ENCODE data around the gene HIF1A. TPM values are rescaled to one million over a fixed set of nuclear protein-coding genes. Genes with fewer than 3 reads are reported as not detected.
A peak's percentile ranks its signal among the peaks of the same experiment; 100 is the strongest.

Gene HIF1A
- 216 and 332 TPM in 2 replicates for total RNA-seq
- polyA plus RNA-seq, result 216 and 407 TPM in 2 replicates
- 128 and 309 TPM in 2 replicates for polyA plus RNA-seq (2012)
- polyA minus RNA-seq (ENCODE audit: low replicate concordance), result 45.1 and 68.8 TPM in 2 replicates

DNA sequence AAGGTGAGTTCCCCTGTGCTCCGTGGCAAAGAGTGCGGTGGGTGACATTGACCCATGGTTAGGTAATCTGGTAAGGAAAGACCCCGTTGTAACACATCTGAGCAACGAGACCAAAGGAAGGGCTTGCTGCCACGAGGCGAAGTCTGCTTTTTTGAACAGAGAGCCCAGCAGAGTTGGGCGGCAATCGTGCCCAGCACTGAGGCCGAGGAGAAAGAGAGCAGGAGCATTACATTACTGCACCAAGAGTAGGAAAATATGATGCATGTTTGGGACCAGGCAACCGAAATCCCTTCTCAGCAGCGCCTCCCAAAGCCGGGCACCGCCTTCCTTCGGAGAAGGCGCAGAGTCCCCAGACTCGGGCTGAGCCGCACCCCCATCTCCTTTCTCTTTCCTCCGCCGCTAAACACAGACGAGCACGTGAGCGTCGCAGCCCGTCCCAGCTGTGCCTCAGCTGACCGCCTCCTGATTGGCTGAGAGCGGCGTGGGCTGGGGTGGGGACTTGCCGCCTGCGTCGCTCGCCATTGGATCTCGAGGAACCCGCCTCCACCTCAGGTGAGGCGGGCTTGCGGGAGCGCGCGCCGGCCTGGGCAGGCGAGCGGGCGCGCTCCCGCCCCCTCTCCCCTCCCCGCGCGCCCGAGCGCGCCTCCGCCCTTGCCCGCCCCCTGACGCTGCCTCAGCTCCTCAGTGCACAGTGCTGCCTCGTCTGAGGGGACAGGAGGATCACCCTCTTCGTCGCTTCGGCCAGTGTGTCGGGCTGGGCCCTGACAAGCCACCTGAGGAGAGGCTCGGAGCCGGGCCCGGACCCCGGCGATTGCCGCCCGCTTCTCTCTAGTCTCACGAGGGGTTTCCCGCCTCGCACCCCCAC is at the start of gene HIF1A:
Gene HIF1A, plus strand, starts transcription at position 684 of the 865 bp plus-strand sequence. CDS start 292 bp downstream, outside the sequence.
- no peaks in the 10 kb centered on the region for H4K20me1 ChIP-seq (ENCODE audit: control insufficient read depth, extremely low read depth, insufficient read depth, low read length)
- peak within 1 kb of the TSS; percentile 92 to 98 (median 96) for H3K4me3 ChIP-seq (replicated peaks in 1 of 4; ENCODE audit: control extremely low read depth in 1 of 4, insufficient read depth in 1 of 4, low read depth in 3 of 4, low read length in 4 of 4)
- no peak for TF ChIP-seq EZH2 (IDR thresholded peaks at IDR 0.05; ENCODE audit: low read length, missing control alignments)
- TF ChIP-seq, protein P1, sequence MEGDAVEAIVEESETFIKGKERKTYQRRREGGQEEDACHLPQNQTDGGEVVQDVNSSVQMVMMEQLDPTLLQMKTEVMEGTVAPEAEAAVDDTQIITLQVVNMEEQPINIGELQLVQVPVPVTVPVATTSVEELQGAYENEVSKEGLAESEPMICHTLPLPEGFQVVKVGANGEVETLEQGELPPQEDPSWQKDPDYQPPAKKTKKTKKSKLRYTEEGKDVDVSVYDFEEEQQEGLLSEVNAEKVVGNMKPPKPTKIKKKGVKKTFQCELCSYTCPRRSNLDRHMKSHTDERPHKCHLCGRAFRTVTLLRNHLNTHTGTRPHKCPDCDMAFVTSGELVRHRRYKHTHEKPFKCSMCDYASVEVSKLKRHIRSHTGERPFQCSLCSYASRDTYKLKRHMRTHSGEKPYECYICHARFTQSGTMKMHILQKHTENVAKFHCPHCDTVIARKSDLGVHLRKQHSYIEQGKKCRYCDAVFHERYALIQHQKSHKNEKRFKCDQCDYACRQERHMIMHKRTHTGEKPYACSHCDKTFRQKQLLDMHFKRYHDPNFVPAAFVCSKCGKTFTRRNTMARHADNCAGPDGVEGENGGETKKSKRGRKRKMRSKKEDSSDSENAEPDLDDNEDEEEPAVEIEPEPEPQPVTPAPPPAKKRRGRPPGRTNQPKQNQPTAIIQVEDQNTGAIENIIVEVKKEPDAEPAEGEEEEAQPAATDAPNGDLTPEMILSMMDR (conservative IDR thresholded peaks at IDR 0.05 in 1 of 2, IDR thresholded peaks at IDR 0.05 in 1 of 2; ENCODE audit: low read depth in 1 of 2, low read length in 2 of 2), result peak; percentile 10 to 37
- H3K4me1 ChIP-seq (ENCODE audit: control insufficient read depth, extremely low read depth, insufficient read depth, low read length), result no peaks in the 10 kb centered on the region
- H2AFZ ChIP-seq (ENCODE audit: low read length), result peak within 1 kb of the TSS; percentile 80
- H3K9me3 ChIP-seq (ENCODE audit: control insufficient read depth, insufficient read depth, low read depth, low read length), result no peaks in the 10 kb centered on the region
- peaks cover 1% of the 10 kb centered on the region for H3K36me3 ChIP-seq (ENCODE audit: control insufficient read depth, insufficient read depth, low read length)
- peak within 1 kb of the TSS; percentile 90 for H3K27ac ChIP-seq (ENCODE audit: insufficient read depth, low read length)
- DNase-seq (ENCODE audit: low read depth in 2 of 2), result peak; percentile 99
- H3K4me2 ChIP-seq (ENCODE audit: extremely low read depth, insufficient read depth, low read length), result peak within 1 kb of the TSS; percentile 95
- peaks cover 47% of the 10 kb centered on the region for H3K79me2 ChIP-seq (ENCODE audit: control insufficient read depth, insufficient read depth, low read length)
- peak within 1 kb of the TSS; percentile 88 for H3K9ac ChIP-seq (ENCODE audit: insufficient read depth, low read length)
- H3K27me3 ChIP-seq (ENCODE audit: control insufficient read depth, insufficient read depth, low read length), result no peaks in the 10 kb centered on the region

DNA sequence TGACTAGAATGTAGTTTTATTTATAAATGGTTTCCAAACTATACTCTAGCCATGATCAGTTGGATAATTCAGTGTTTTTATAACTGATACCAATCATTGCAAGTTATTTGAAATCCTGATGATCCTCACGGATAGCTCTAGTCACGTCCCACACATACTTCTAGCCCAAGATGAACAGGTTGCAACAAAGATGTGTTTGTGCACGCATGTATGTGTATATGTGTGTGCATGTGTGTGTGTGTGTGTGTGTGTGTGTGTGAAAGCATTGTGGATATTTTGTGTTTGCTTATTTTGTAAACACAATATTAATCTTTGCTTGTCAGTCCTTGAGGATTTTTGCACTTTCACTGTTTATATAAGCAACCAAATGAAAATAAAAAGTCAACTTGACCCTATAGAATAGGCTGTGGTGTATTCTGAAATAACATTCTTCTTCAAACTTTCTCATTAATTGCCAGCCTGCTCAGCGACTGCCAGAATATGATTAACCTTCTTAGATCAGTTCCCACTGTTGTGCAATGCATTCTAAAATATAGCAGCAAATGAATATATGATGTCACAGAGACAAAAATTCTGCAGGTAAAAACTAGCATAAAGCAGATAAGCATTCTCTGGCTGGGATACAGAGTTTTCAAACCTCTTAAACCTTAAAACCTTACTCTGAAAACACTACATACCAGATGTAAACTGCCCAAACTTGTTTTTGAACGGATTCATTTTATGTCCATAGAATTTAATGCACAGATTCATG is 48.8 kb upstream of the HIF1A start:
- no peaks in the 10 kb centered on the region for H3K9me3 ChIP-seq (ENCODE audit: control insufficient read depth, insufficient read depth, low read depth, low read length)
- H3K9ac ChIP-seq (ENCODE audit: insufficient read depth, low read length), result no peak overlapping the region
- no peak for TF ChIP-seq EZH2 (IDR thresholded peaks at IDR 0.05; ENCODE audit: low read length, missing control alignments)
- TF ChIP-seq, protein P1 (conservative IDR thresholded peaks at IDR 0.05 in 1 of 2, IDR thresholded peaks at IDR 0.05 in 1 of 2; ENCODE audit: low read depth in 1 of 2, low read length in 2 of 2), result no peak
- H3K27ac ChIP-seq (ENCODE audit: insufficient read depth, low read length), result no peak overlapping the region
- no peaks in the 10 kb centered on the region for H3K4me1 ChIP-seq (ENCODE audit: control insufficient read depth, extremely low read depth, insufficient read depth, low read length)
- H2AFZ ChIP-seq (ENCODE audit: low read length), result no peak overlapping the region
- peak in 1 of 2 donors; percentile 37 for DNase-seq (ENCODE audit: low read depth in 2 of 2)
- H3K27me3 ChIP-seq (ENCODE audit: control insufficient read depth, insufficient read depth, low read length), result no peaks in the 10 kb centered on the region
- no peak overlapping the region for H3K4me3 ChIP-seq (replicated peaks in 1 of 4; ENCODE audit: control extremely low read depth in 1 of 4, insufficient read depth in 1 of 4, low read depth in 3 of 4, low read length in 4 of 4)
- H3K4me2 ChIP-seq (ENCODE audit: extremely low read depth, insufficient read depth, low read length), result no peak overlapping the region
- H3K36me3 ChIP-seq (ENCODE audit: control insufficient read depth, insufficient read depth, low read length), result no peaks in the 10 kb centered on the region
- H4K20me1 ChIP-seq (ENCODE audit: control insufficient read depth, extremely low read depth, insufficient read depth, low read length), result no peaks in the 10 kb centered on the region
- no peaks in the 10 kb centered on the region for H3K79me2 ChIP-seq (ENCODE audit: control insufficient read depth, insufficient read depth, low read length)

GRCh38 chr14:61647704-61648103 is 47.6 kb upstream of the HIF1A start:
- no peak overlapping the region for H3K4me2 ChIP-seq (ENCODE audit: extremely low read depth, insufficient read depth, low read length)
- H3K79me2 ChIP-seq (ENCODE audit: control insufficient read depth, insufficient read depth, low read length), result no peaks in the 10 kb centered on the region
- H3K36me3 ChIP-seq (ENCODE audit: control insufficient read depth, insufficient read depth, low read length), result no peaks in the 10 kb centered on the region
- no peak for DNase-seq (ENCODE audit: low read depth in 2 of 2)
- no peak overlapping the region for H3K9ac ChIP-seq (ENCODE audit: insufficient read depth, low read length)
- no peak overlapping the region for H2AFZ ChIP-seq (ENCODE audit: low read length)
- H3K9me3 ChIP-seq (ENCODE audit: control insufficient read depth, insufficient read depth, low read depth, low read length), result no peaks in the 10 kb centered on the region
- H3K4me1 ChIP-seq (ENCODE audit: control insufficient read depth, extremely low read depth, insufficient read depth, low read length), result no peaks in the 10 kb centered on the region
- no peak for TF ChIP-seq EZH2 (IDR thresholded peaks at IDR 0.05; ENCODE audit: low read length, missing control alignments)
- TF ChIP-seq, protein P1 (conservative IDR thresholded peaks at IDR 0.05 in 1 of 2, IDR thresholded peaks at IDR 0.05 in 1 of 2; ENCODE audit: low read depth in 1 of 2, low read length in 2 of 2), result no peak
- H3K27me3 ChIP-seq (ENCODE audit: control insufficient read depth, insufficient read depth, low read length), result no peaks in the 10 kb centered on the region
- no peaks in the 10 kb centered on the region for H4K20me1 ChIP-seq (ENCODE audit: control insufficient read depth, extremely low read depth, insufficient read depth, low read length)
- no peak overlapping the region for H3K27ac ChIP-seq (ENCODE audit: insufficient read depth, low read length)
- no peak overlapping the region for H3K4me3 ChIP-seq (replicated peaks in 1 of 4; ENCODE audit: control extremely low read depth in 1 of 4, insufficient read depth in 1 of 4, low read depth in 3 of 4, low read length in 4 of 4)
